GDM1 (cell line): ENCODE data around the gene PPP1R12B.
"Not testable (repeated sequence)": the region's sequence is repeated elsewhere in the genome, so short reads cannot be mapped to it uniquely, and the experiment has no call there.

ENCODE experiments used
- DNase-seq: peaks from one replicate; lab custom pipeline; 2025; lab: John Stamatoyannopoulos, UW

PPP1R12B gene

DNA sequence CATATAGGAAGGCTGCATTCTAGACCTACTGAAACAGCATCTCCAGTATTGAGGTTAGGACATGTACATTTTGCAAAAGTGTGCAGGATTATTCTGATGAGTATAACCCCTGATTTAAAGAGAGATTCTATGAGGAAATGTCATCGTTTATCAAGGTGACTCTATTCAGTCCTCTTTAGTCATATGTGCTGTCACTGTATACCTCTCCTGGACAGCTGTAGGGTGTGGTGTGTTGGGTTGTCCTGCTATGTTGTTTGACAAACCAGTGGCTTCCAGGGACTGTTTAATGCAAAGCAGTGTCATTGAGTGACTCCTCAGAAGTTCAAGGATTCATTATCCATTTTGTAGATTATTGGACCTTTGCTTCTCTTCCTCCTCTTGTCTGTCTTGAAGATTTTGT is 209.2 kb downstream of the PPP1R12B start:
- not testable (repeated sequence) for DNase-seq

GRCh38 chr1:202561240-202561639 is 212.7 kb downstream of the PPP1R12B start:
- no peak for DNase-seq

- no peak for DNase-seq
Observed at GRCh38 chr1:202561726-202562443, 213.4 kb downstream of the PPP1R12B start.

- no peak for DNase-seq
Observed at GRCh38 chr1:202562444-202563060, 214.1 kb downstream of the PPP1R12B start.

DNA sequence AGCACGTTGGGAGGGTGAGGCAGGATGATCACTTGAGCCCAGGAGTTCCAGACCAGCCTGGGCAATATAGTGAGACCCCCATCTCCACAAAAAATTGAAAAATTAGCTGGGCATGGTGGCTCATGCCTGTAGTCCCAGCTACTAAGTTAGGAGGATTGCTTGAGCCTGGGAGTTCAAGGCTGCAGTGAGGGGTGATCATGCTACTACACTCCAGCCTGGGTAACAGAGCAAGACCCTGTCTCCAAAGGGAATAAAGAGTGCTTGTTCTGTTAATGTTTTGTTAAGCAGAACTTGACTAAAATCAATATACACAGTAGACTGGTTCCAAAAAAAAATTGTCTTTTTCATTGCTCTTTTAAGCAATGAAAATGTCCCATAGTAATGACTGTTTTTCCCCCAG is 215.3 kb downstream of the PPP1R12B start:
- no peak for DNase-seq

DNA sequence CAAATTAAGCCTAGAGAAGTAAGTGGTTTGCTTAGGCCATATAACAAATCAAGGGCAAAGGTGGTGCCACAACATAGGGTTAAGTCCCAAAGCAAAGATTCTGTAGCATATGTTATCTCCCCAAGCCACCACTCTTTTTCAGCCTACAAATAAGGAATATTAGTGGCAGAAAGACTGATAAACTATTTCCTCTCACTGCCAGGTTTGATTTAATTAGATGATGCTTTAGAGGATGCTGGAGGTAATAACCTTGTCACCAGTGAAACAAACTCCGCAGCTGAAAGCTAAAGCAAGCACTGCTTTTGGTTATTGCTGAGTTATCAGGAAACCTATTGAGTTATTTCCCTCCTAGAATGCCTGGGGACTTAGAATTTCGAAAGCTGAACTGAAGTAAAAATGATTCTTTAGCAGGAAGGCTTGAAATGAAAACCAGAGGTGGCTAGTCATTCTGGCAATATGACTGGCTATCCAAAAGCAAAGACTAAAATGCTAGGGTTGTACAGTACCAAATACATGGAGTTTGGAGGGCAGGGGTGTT is 216.5 kb downstream of the PPP1R12B start:
- DNase-seq, result no peak

DNA sequence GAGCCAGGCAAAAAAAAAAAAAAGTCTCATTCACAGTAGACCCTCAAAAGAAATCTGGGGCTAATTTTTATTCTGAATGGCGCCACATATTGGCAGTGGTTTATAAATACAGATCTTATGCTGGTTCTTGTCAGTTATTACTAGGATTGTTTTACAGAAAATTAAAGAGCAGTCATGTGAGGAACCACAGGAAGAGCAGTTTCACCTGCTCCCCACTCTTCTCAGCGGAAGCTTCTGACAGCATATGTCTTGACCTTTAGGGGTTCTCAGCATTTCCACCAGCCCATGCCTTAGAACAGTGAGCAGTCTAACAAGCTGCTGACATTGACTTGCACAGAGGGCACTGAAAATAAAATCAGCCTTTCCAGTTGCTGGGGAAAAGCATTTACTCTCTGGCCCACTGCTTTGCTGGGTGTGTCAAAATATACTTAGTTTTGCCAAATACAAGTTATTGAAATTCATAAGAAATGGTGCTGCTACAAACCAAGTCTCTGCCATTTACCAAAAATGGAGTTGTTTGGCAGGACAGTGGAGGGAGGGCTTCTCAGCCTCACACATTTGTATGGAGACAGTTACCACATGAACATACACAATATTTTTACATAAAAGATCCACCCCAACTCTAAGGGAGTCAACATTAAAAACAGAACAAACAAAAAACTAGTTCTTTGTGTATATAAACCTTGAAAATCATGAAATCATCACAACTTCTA is 217.5 kb downstream of the PPP1R12B start:
- no peak for DNase-seq

DNA sequence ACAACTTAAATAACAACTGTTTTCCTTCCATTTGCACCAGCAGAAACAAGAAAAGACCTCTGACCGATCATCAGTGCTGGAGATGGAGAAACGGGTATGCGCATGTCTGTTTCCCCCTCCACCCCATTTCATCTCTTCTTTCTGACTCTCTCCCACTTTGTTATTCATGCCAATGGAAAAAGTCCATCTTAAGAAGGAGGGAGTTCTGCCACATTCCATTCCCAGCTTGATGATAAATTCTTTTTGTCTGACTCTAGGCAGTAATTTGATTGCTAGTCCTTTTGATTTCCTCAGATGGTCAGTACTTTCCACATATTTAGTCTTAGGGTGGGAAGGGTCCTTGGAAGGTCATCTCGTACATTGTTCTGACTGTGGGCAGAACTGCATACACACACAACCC is 219.2 kb downstream of the PPP1R12B start:
- no peak for DNase-seq

DNA sequence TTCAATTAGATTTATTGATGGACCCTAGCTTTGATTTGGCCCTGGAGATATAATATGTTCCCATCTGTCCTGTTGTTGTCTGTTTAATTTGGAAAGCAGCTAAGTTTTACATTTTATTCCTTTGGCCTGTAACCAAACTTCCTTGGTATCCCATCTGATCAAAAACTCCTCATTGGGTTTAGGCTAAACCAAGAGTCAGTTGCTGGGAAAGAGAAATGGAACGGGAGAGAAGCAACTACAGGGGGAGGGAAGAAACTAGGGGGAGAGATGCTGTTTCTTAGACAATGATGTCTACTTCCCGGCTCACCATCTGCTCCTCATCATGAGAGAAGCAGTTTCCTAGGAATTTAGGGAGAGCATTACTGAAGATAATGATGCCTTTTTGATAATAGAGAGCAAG is 219.9 kb downstream of the PPP1R12B start:
- DNase-seq, result no peak

DNA sequence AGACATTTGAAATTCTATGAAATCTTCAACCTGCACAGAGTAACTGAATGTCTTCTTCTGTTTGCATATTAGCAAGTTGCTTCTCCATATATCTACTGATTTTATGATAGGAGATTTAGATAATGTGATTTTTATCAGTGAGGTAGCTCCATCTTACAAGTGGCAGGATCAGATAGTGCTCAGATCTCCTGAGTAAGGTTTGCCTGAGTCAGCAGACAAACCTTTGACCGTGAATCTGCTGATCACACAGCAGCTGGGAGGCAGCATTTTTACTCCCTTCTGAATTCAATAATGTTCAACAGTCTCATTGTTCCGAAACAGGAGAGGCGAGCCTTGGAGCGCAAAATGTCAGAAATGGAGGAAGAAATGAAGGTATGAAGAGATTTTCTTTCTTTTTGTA is 220.3 kb downstream of the PPP1R12B start:
- DNase-seq, result no peak

DNA sequence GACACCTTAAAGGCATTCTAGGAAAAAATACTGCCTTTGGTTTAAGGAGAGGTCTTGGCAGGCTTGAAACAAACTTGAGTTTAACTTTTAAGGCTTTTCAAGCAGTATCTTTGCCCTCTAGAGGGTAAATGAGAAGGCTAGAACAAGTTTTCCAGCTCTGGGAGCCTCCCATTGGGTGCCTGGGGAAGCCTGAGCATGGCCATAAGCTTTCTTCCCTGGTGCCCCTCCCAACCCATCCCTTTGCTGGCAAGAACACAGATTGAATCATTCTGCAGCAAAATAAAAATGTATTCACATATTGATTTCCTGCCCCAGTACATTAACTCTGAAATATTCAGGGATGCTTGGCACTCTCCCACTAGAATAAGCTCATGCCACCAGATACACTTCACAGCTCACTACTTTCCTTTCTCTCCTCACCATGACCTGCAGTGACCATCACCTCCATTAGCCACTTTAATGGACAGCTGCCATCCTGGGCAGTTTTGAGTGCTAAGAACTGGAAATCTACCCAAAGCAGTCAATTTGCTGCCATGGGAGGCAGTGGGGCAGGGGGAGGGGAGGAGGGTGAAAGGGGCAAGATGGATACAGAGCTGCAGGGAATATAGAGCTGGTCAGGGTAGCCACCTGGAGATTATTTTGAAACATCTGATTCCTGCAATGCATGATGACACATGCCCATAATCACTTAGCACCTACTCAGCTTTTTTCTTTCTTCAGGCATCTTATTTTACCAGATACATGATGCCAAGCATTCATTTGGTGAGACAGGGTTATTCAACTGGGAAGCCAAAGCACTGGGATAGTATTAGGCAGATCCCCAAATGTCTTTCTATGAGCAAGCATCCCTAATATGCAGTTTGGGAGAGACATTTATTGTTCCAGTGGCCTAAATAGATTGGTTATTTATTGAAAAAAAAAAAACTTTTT is 221.2 kb downstream of the PPP1R12B start:
- no peak for DNase-seq

DNA sequence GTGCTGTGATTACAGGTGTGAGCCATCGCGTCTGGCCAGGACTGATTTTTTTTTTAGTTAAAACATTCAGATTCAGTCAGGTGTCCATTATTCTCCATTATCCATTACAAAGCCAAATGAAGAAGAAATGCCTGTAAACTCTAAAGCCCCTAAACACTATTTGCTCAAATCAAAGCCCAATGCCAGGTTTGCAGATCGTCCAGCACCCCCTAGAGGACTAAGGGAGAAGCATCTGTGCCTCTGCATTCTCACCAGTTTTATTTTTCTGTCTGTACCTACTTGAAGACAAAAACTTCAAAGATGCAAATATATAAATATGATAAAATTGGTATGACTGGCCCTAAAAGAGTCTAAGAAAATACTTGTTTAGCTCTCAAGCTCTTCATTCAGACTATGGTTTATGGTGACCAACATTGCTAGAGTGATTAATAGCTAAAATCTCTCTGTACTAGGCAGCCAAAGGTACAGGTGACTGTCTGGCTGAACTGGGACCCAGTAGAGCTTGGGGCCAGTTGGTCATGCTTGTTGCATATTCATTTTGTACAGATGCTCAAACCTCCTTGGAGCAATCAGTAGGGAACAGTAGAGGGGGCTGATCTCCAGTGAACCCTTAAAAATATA is 223.3 kb downstream of the PPP1R12B start:
- DNase-seq, result no peak

DNA sequence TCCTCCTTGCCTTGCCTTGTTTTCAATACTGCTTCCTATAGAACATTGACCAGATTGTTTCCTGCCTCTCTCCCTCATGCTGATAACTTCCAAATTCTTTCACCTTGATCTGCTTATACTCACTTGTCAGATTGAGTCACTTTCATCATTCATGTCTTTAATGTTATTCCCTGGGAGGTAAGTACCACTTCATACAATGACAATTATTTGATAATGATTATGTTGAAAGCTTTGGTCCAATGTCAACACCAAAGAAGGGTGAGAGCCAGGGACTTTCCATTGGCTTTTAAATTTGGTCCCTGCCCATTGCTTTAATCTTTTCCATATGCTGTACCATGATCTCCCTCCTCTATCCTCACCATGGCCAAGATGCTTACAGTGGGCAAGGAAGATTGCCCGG is 224.4 kb downstream of the PPP1R12B start:
- DNase-seq, result no peak

- DNase-seq, result no peak
Observed at GRCh38 chr1:202575918-202576653, 227.6 kb downstream of the PPP1R12B start.

GRCh38 chr1:202576816-202577215 is 228.3 kb downstream of the PPP1R12B start:
- DNase-seq, result no peak

GRCh38 chr1:202577381-202577780 is 228.9 kb downstream of the PPP1R12B start:
- DNase-seq, result no peak

DNA sequence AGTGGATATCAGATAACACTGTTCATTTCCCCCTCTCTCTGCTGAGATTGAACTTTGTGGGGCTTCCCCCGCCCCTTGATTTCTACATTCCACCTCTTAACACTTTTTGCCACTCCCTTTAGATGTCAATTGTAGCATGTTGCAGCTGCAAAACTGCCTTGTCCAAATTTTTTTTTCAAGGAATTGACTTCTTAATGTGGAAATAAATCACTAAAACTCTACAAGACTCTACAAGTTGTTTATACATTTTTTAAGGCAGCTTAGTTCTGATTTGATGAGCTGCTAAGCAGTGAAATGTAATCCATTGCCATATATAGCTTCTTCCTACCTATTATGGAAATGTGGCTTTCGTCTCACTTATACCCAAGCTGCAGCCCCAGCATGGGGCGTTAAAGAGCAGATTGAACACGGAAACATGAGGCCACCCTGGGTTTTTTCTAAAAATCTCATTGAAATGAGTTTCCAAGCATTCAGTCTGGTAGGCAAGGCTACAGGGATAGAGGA is 229.6 kb downstream of the PPP1R12B start:
- DNase-seq, result no peak

GRCh38 chr1:202578565-202578964 is 230.1 kb downstream of the PPP1R12B start:
- no peak for DNase-seq

GRCh38 chr1:202579806-202580205 is 231.3 kb downstream of the PPP1R12B start:
- DNase-seq, result no peak

DNA sequence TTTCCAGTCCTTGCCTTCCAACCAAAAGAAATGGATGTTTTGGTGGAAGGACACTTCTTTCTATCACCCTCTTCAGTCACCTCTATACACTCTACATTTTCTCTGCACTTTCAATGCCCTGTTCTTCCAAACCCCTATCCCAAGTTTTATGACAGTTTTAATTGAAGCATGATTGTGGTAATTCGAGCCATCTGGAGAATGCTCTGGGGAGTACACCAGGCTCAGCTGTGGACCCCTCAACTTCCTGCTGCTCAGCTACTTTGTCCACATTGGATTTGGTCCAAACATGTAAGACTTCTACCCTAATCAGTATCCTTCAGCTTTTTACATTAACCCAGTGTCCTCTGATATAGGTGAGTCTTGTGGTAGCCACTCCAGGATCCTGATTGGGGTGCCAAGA is 232.1 kb downstream of the PPP1R12B start:
- DNase-seq, result no peak
